B cell (primary cell): ENCODE results near the gene UNC13A. TPM values are rescaled to one million over a fixed set of nuclear protein-coding genes. Genes with fewer than 3 reads are reported as not detected.

Source experiments
- ATAC-seq: fragments of 200-7000 bp; cut with Tn5 transposase; one replicate; pipeline ENCODE4 v1.10.0; 2021; ENCODE audit warnings: low read depth, mild to moderate bottlenecking, moderate number of reproducible peaks, moderate library complexity
- CTCF ChIA-PET: fragments of 350-600 bp; sonication (Branson Sonifier 250); formaldehyde crosslinking; loops from one replicate; lab custom pipeline; 2021; ENCODE audit warnings: antibody characterized with exemption, inconsistent platforms; lab: Charles Lee
- POLR2A ChIA-PET: fragments of 350-600 bp; sonication (Branson Sonifier 250); formaldehyde crosslinking; loops from one replicate; lab custom pipeline; 2021; ENCODE audit warnings: antibody characterized with exemption; lab: Charles Lee
- DNase-seq: peaks from one replicate; pipeline ENCODE4 v3.0.0; 2013
- H2AFZ ChIP-seq: 2 replicates; pipeline ENCODE4 v1.6.1; 2012; ENCODE audit warnings: mild to moderate bottlenecking, low read depth, low read length; ENCODE audit not compliant: insufficient read depth, poor library complexity, severe bottlenecking
- H3K27ac ChIP-seq, 2 donors: 1 replicate in 1 of 2; 2 replicates in 1 of 2; pipeline ENCODE4 v1.5.1; 2012 to 2013; ENCODE audit warnings: low read length in 2 of 2, mild to moderate bottlenecking in 2 of 2, moderate library complexity in 1 of 2
- H3K27me3 ChIP-seq, 4 experiments: fragments of 200-600 bp in 1 of 4; sonication (generic) in 1 of 4; replicated peaks in 1 of 4; 1 replicate in 2 of 4; 2 replicates in 2 of 4; pipeline versions ENCODE4 v1.6.1 to v1.7.0; 2013 to 2016; ENCODE audit warnings: low read length in 3 of 4, mild to moderate bottlenecking in 2 of 4, mixed read lengths in 1 of 4, moderate library complexity in 1 of 4; ENCODE audit not compliant: insufficient read depth in 4 of 4, control insufficient read depth in 3 of 4; ENCODE audit errors: control extremely low read depth in 1 of 4
- H3K36me3 ChIP-seq, 2 experiments: replicated peaks in 1 of 2; 1 replicate in 1 of 2; 2 replicates in 1 of 2; pipeline versions ENCODE4 v1.6.1 to v1.7.1; 2013; ENCODE audit warnings: low read length in 1 of 2; ENCODE audit not compliant: insufficient read depth in 2 of 2, control insufficient read depth in 1 of 2; ENCODE audit errors: control extremely low read depth in 1 of 2, extremely low read depth in 1 of 2
- H3K4me1 ChIP-seq, 2 donors: fragments of 200-600 bp in 1 of 2; sonication (generic) in 1 of 2; 1 replicate in 1 of 2; 2 replicates in 1 of 2; pipeline versions ENCODE4 v1.5.1 to v1.6.1; 2013 to 2017; ENCODE audit warnings: low read length in 2 of 2; ENCODE audit not compliant: control insufficient read depth in 2 of 2, insufficient read depth in 2 of 2
- H3K4me2 ChIP-seq: replicated peaks from 2 replicates; pipeline ENCODE3; 2012; ENCODE audit warnings: mild to moderate bottlenecking, low read depth, low read length; ENCODE audit not compliant: poor library complexity, severe bottlenecking
- H3K4me3 ChIP-seq, 5 experiments: fragments of 200-600 bp in 1 of 5; sonication (generic) in 1 of 5; 1 replicate in 3 of 5; 2 replicates in 2 of 5; pipeline versions ENCODE4 v1.5.1 to v1.7.0; 2011 to 2016; ENCODE audit warnings: low read length in 4 of 5, mild to moderate bottlenecking in 4 of 5, low read depth in 2 of 5, control low read depth in 1 of 5, moderate library complexity in 1 of 5; ENCODE audit not compliant: insufficient read depth in 1 of 5; ENCODE audit errors: control extremely low read depth in 1 of 5, extremely low read depth in 1 of 5
- H3K79me2 ChIP-seq: fragments of 200-600 bp; sonication (generic); one replicate; pipeline ENCODE4 v1.6.0; 2016; ENCODE audit warnings: low read length; ENCODE audit not compliant: control insufficient read depth, insufficient read depth
- H3K9ac ChIP-seq: fragments of 200-600 bp; sonication (generic); 2 replicates; pipeline ENCODE4 v1.6.1; 2017; ENCODE audit warnings: mild to moderate bottlenecking, low read length, moderate library complexity
- H3K9me3 ChIP-seq, 3 donors: one replicate each; pipeline versions ENCODE4 v1.6.1 to v1.7.1; 2013; ENCODE audit warnings: low read length in 2 of 3; ENCODE audit not compliant: control insufficient read depth in 2 of 3, insufficient read depth in 1 of 3; ENCODE audit errors: control extremely low read depth in 1 of 3
- H4K20me1 ChIP-seq: 2 replicates; pipeline ENCODE4 v1.6.0; 2012; ENCODE audit warnings: mild to moderate bottlenecking, low read length; ENCODE audit not compliant: insufficient read depth, control insufficient read depth, poor library complexity, severe bottlenecking
- H3K27ac Mint-ChIP-seq: one replicate; pipeline ENCODE4 v1.8.0; 2021; ENCODE audit warnings: mixed read lengths
- H3K27me3 Mint-ChIP-seq: one replicate; pipeline ENCODE4 v1.8.0; 2021; ENCODE audit warnings: mixed read lengths
- H3K4me1 Mint-ChIP-seq: one replicate; pipeline ENCODE4 v1.8.0; 2021; ENCODE audit warnings: mixed read lengths
- H3K4me3 Mint-ChIP-seq: one replicate; pipeline ENCODE4 v1.8.0; 2021; ENCODE audit warnings: mixed read lengths
- H3K9me3 Mint-ChIP-seq: one replicate; pipeline ENCODE4 v1.8.0; 2022; ENCODE audit warnings: mixed read lengths; ENCODE audit not compliant: insufficient read depth
- EZH2 ChIP-seq: IDR thresholded peaks from 2 replicates; pipeline ENCODE4 v1.6.1; 2012; ENCODE audit warnings: borderline replicate concordance, low read depth, mild to moderate bottlenecking, moderate library complexity, low read length; ENCODE audit not compliant: insufficient read depth, poor library complexity, severe bottlenecking
- WGBS: methylation state at CpG from one replicate; pipeline ENCODE4 v1.1.5; 2013; ENCODE audit warnings: missing lambda C conversion rate; ENCODE audit not compliant: insufficient coverage; 5-methylcytosine and 5-hydroxymethylcytosine counted together
- intact Hi-C: fragments of 100-400 bp; cut with micrococcal nuclease; formaldehyde crosslinking; loops from one replicate; pipeline ENCODE4 v1.10.0; 2022
- polyA plus RNA-seq: library from polyadenylated mRNA; depleted of rRNA; stranded (reverse); fragments of >200 nt; gene quantifications from 2 replicates; pipeline ENCODE4 v1.2.3, GENCODE V29; 2012
- total RNA-seq, 2 donors: library from RNA; stranded (reverse); fragments of 120-200 nt in 1 of 2; gene quantifications; 1 replicate in 1 of 2; 2 replicates in 1 of 2; pipeline versions ENCODE4 v1.2.3 to v1.2.4, GENCODE V29; 2013 to 2022
- TF ChIP-seq, protein P1 (sequence below): fragments of 200-600 bp; IDR thresholded peaks from one replicate; pipeline ENCODE4 v1.8.0; 2022; ENCODE audit warnings: antibody characterized with exemption, mild to moderate bottlenecking

Gene UNC13A
- total and polyA plus RNA-seq, 2 donors (not counting 1 experiment from before 2014, with no cell fraction given) = 0.10 TPM; not detected in 1

DNA sequence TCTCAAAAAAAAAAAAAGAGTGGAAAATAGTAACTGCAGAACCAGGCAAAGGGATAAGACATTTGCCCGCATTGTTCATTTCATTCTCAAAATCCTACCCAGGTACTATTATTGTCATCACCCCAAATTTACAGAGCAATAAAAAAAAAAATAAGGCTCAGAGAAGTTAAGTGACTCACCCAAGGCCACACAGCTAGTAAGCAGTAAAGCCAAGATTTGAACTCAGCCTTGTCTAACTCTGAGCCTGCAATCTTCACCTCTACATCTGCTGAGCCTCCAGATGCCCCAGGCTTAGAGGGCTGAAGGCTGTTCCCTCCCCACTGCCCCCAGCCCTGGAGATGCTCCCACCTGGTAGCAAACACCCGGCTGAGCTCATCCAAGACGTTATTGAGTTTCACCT, 61.0 kb downstream of the UNC13A start:
- no peaks in the 10 kb centered on the region for H3K4me1 ChIP-seq
- H3K79me2 ChIP-seq = no peaks in the 10 kb centered on the region
- no peak overlapping the region for H2AFZ ChIP-seq
- H3K4me2 ChIP-seq = no peak overlapping the region
- DNase-seq (no peak), ATAC-seq (no peak)
- peaks cover 0 to 3% (median 0%) of the 10 kb centered on the region in 4 experiments for H3K27me3 ChIP-seq
- CTCF ChIA-PET = interaction anchor here (0.7 kb wide), 1 partner anchor 52 kb away, joined by 6 read pairs; no protein-coding TSS in a partner anchor
- H3K27ac Mint-ChIP-seq = no peak overlapping the region
- no peak overlapping the region for H3K27ac ChIP-seq
- H3K9me3 ChIP-seq = peaks cover 0 to 9% (median under 1%) of the 10 kb centered on the region in 3 donors
- H3K4me1 Mint-ChIP-seq = no peaks in the 10 kb centered on the region
- H4K20me1 ChIP-seq = no peaks in the 10 kb centered on the region
- no peaks in the 10 kb centered on the region for H3K36me3 ChIP-seq
- no peak overlapping the region for H3K4me3 Mint-ChIP-seq
- no peak overlapping the region for H3K9ac ChIP-seq
- peaks cover 1% of the 10 kb centered on the region for H3K9me3 Mint-ChIP-seq
- TF ChIP-seq, protein P1, sequence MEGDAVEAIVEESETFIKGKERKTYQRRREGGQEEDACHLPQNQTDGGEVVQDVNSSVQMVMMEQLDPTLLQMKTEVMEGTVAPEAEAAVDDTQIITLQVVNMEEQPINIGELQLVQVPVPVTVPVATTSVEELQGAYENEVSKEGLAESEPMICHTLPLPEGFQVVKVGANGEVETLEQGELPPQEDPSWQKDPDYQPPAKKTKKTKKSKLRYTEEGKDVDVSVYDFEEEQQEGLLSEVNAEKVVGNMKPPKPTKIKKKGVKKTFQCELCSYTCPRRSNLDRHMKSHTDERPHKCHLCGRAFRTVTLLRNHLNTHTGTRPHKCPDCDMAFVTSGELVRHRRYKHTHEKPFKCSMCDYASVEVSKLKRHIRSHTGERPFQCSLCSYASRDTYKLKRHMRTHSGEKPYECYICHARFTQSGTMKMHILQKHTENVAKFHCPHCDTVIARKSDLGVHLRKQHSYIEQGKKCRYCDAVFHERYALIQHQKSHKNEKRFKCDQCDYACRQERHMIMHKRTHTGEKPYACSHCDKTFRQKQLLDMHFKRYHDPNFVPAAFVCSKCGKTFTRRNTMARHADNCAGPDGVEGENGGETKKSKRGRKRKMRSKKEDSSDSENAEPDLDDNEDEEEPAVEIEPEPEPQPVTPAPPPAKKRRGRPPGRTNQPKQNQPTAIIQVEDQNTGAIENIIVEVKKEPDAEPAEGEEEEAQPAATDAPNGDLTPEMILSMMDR = no peak
- TF ChIP-seq EZH2 = no peak
- POLR2A ChIA-PET = no interaction called here
- WGBS = 87% methylated on average over 2 of the region's 3 CpGs
- H3K4me3 ChIP-seq = no peak overlapping the region
- peaks cover 19% of the 10 kb centered on the region for H3K27me3 Mint-ChIP-seq
- intact Hi-C loops = no loop called here

DNA sequence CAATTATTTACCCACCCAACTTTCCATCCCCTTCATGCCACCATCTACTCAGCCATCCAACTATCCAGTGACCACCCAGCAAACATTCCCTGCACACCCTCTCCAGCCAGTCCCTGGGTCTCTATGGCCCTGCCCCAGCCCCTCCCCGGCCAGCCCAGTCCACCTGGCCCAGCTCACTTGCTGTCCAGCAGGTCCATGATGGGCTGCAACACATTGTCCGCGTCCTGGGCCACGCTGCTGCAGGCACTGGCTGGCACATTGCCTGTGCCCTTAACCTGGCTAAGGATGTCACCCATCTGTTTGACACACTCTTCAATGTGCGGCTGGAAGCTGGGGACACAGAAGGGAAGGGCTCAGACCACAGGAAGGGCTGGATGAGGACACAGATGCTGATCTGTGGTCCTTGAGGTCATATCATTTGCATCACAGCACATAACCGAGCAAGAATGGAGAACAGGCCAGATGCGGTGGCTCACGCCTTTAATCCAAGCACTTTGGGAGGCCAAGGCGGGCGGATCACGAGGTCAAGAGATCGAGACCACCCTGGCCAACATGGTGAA, 61.6 kb downstream of the UNC13A start:
- H3K36me3 ChIP-seq = no peaks in the 10 kb centered on the region
- Mint-ChIP-seq H3K27me3 (peaks cover 21% of the 10 kb centered on the region), H3K27ac (no peak overlapping the region), H3K4me3 (no peak overlapping the region), H3K4me1 (no peaks in the 10 kb centered on the region), H3K9me3 (peaks cover 8% of the 10 kb centered on the region)
- WGBS = 62% methylated on average over 6 of the region's 12 CpGs
- no peaks in the 10 kb centered on the region for H4K20me1 ChIP-seq
- intact Hi-C loops = no loop called here
- H3K4me1 ChIP-seq = no peaks in the 10 kb centered on the region
- H3K9ac ChIP-seq = no peak overlapping the region
- peaks cover 0 to 14% (median 7%) of the 10 kb centered on the region in 3 donors for H3K9me3 ChIP-seq
- ChIA-PET CTCF (no interaction called here), POLR2A (no interaction called here)
- no peak overlapping the region for H3K4me3 ChIP-seq
- H3K4me2 ChIP-seq = no peak overlapping the region
- TF ChIP-seq, protein P1 = no peak
- no peak for TF ChIP-seq EZH2
- H3K79me2 ChIP-seq = no peaks in the 10 kb centered on the region
- H3K27ac ChIP-seq = no peak overlapping the region
- ATAC-seq (no peak), DNase-seq (no peak)
- no peak overlapping the region for H2AFZ ChIP-seq
- peaks cover 0 to 3% (median 0%) of the 10 kb centered on the region in 4 experiments for H3K27me3 ChIP-seq
